ENCODE results near the gene EPHA7. TPM values are rescaled to one million over a fixed set of nuclear protein-coding genes. Genes with fewer than 3 reads are reported as not detected.

EPHA7 gene
- polyA plus RNA-seq, 2 of the 4 experiments (the other 2 are of a cell fraction), result 0.45 to 0.56 TPM

GRCh38 chr6:93398723-93399122, 20.6 kb downstream of the EPHA7 start (continued):
- TF ChIP-seq TFCP2L1 (CRISPR knock-in tag; IDR thresholded peaks at IDR 0.05) (no peak), BHLHE40 (IDR thresholded peaks at IDR 0.05; ENCODE audit: low read depth, low read length) (no peak), CHD4 (IDR thresholded peaks at IDR 0.05; ENCODE audit: borderline replicate concordance) (no peak), EHMT2 (IDR thresholded peaks at IDR 0.05; ENCODE audit: low read depth) (no peak)

GRCh38 chr6:93394471-93394870, 24.9 kb downstream of the EPHA7 start:
- no peaks in the 10 kb centered on the region for H3K9me3 ChIP-seq
- ChIA-PET POLR2A (no interaction called here), CTCF (no interaction called here)
- ATAC-seq (no peak), FAIRE-seq (no peak), DNase-seq (ENCODE audit: low read depth in 1 of 2, low spot score in 1 of 2) (no peak)
- H3K27ac ChIP-seq, result no peak overlapping the region
- TF ChIP-seq FOSB (CRISPR knock-in tag; IDR thresholded peaks at IDR 0.05) (no peak), NFE2L2 (conservative IDR thresholded peaks at IDR 0.05; ENCODE audit: low read length) (no peak), CBX8 (IDR thresholded peaks at IDR 0.05) (no peak), NR3C1 (IDR thresholded peaks at IDR 0.05) (no peak), HDAC2 (IDR thresholded peaks at IDR 0.05) (no peak), ESRRA (IDR thresholded peaks at IDR 0.05; ENCODE audit: borderline replicate concordance, low read length) (no peak), KDM1A (IDR thresholded peaks at IDR 0.05; ENCODE audit: low read depth) (no peak), CHD2 (IDR thresholded peaks at IDR 0.05; ENCODE audit: low read length, partially characterized antibody) (no peak), EP300 (IDR thresholded peaks at IDR 0.05) (no peak), KDM5A (IDR thresholded peaks at IDR 0.05) (no peak), CEBPB (IDR thresholded peaks at IDR 0.05) (no peak), BHLHE40 (IDR thresholded peaks at IDR 0.05; ENCODE audit: low read depth, low read length) (no peak), HOXB13 (CRISPR knock-in tag; IDR thresholded peaks at IDR 0.05; ENCODE audit: low read depth) (no peak)
- H3K4me1 ChIP-seq, result no peaks in the 10 kb centered on the region
- no peak overlapping the region for H3K4me3 ChIP-seq
- WGBS (ENCODE audit: missing lambda C conversion rate), result 56% methylated on average over 2 of the region's 2 CpGs
- no peak overlapping the region for H3K4me2 ChIP-seq

- DNase-seq (ENCODE audit: low read depth in 1 of 2, low spot score in 1 of 2) (no peak), FAIRE-seq (no peak), ATAC-seq (no peak)
- Histone ChIP-seq H3K9me3 (no peaks in the 10 kb centered on the region), H3K4me1 (no peaks in the 10 kb centered on the region), H3K27ac (no peak overlapping the region), H3K4me3 (no peak overlapping the region), H3K4me2 (no peak overlapping the region)
- CTCF ChIA-PET, result no interaction called here
- POLR2A ChIA-PET, result no interaction called here
- TF ChIP-seq CTCF (IDR thresholded peaks at IDR 0.05) (no peak), RARB (CRISPR knock-in tag; IDR thresholded peaks at IDR 0.05) (no peak), NR3C1 (IDR thresholded peaks at IDR 0.05) (no peak), HOXA7 (CRISPR knock-in tag; IDR thresholded peaks at IDR 0.05) (no peak), NPAS2 (CRISPR knock-in tag; IDR thresholded peaks at IDR 0.05; ENCODE audit: borderline replicate concordance) (no peak), TP53 (CRISPR knock-in tag; IDR thresholded peaks at IDR 0.05) (no peak), ATOH8 (CRISPR knock-in tag; IDR thresholded peaks at IDR 0.05; ENCODE audit: low read depth) (no peak), MAFK (IDR thresholded peaks at IDR 0.05; ENCODE audit: partially characterized antibody) (no peak), MAX (IDR thresholded peaks at IDR 0.05) (no peak), HMGXB4 (CRISPR knock-in tag; IDR thresholded peaks at IDR 0.05; ENCODE audit: borderline replicate concordance) (no peak), HOXB13 (CRISPR knock-in tag; IDR thresholded peaks at IDR 0.05; ENCODE audit: low read depth) (no peak), FOSB (CRISPR knock-in tag; IDR thresholded peaks at IDR 0.05) (no peak), EHMT2 (IDR thresholded peaks at IDR 0.05; ENCODE audit: low read depth) (no peak), RFX5 (IDR thresholded peaks at IDR 0.05) (no peak), FOXS1 (CRISPR knock-in tag; IDR thresholded peaks at IDR 0.05) (no peak)
- 2% methylated on average over 3 of the region's 3 CpGs for WGBS (ENCODE audit: missing lambda C conversion rate)
Observed at GRCh38 chr6:93393554-93394074, 25.7 kb downstream of the EPHA7 start.
